A549 (cell line): Measurements from ENCODE around the gene ERLIN1. TPM values are rescaled to one million over a fixed set of nuclear protein-coding genes. Genes with fewer than 3 reads are reported as not detected.

Source experiments
- ATAC-seq, 2 experiments: fragments of 200-7000 bp in 1 of 2; fragments of >200 bp in 1 of 2; cut with Nextera tagmentation in 1 of 2; cut with Tn5 transposase in 1 of 2; 3 replicates each; pipeline versions ENCODE4 v1.8.0 to v1.9.1; 2018 to 2020; ENCODE audit warnings: mild to moderate bottlenecking in 1 of 2, moderate library complexity in 1 of 2
- CTCF ChIA-PET: fragments of 300-600 bp; sonication (Branson Sonifier 250); formaldehyde crosslinking; extraction: SDS; loops from one replicate; lab custom pipeline; 2021; ENCODE audit warnings: antibody characterized with exemption, inconsistent platforms; lab: Yijun Ruan, JAX
- POLR2A ChIA-PET: fragments of 350-600 bp; formaldehyde crosslinking; extraction: SDS; loops from one replicate; lab custom pipeline; 2021; ENCODE audit warnings: antibody characterized with exemption, inconsistent platforms; lab: Yijun Ruan, JAX
- DNase-seq, 2 experiments: peaks; one replicate each; pipeline versions ENCODE4 v3.0.0 to v3.0.0-alpha.2; 2011 to 2016; ENCODE audit warnings: low read depth in 1 of 2, low spot score in 1 of 2
- FAIRE-seq: peaks from 2 replicates; lab custom pipeline; 2011; peaks lifted over from hg19 to GRCh38; lab: Jason Lieb, UNC
- H3K27ac ChIP-seq, 2 experiments: fragments of >200 bp; sonication (Bioruptor Twin); formaldehyde crosslinking; 3 replicates each; pipeline ENCODE4 v1.5.1; 2016 to 2017
- H3K4me1 ChIP-seq: fragments of >200 bp; sonication (Bioruptor Twin); formaldehyde crosslinking; 3 replicates; pipeline ENCODE4 v1.6.1; 2016
- H3K4me2 ChIP-seq: fragments of >200 bp; sonication (Bioruptor Twin); formaldehyde crosslinking; 3 replicates; pipeline ENCODE4 v1.6.1; 2016
- H3K4me3 ChIP-seq: fragments of >200 bp; sonication (Bioruptor Twin); formaldehyde crosslinking; 3 replicates; pipeline ENCODE4 v1.5.1; 2016
- H3K9me3 ChIP-seq: fragments of >200 bp; sonication (Bioruptor Twin); formaldehyde crosslinking; 3 replicates; pipeline ENCODE4 v1.6.1; 2016
- CTCF ChIP-seq: fragments of >200 bp; sonication (Bioruptor Twin); formaldehyde crosslinking; IDR thresholded peaks from 3 replicates; pipeline ENCODE4 v1.5.1; 2016
- FOSL2 ChIP-seq, 2 experiments: fragments of 450-650 bp in 1 of 2; fragments of >200 bp in 1 of 2; sonication (Bioruptor Twin) in 1 of 2; formaldehyde crosslinking; IDR thresholded peaks; 2 replicates each; pipeline versions ENCODE4 v1.5.0 to v1.6.1; 2016 to 2020; ENCODE audit warnings: mild to moderate bottlenecking in 1 of 2, moderate library complexity in 1 of 2
- HOXA7 ChIP-seq: fragments of 250-450 bp; sonication (Bioruptor Pico); IDR thresholded peaks from 2 replicates; pipeline ENCODE4 v1.5.0; 2020; ENCODE audit warnings: mild to moderate bottlenecking, moderate library complexity
- HOXB5 ChIP-seq: fragments of 250-450 bp; sonication (Bioruptor Pico); IDR thresholded peaks from 2 replicates; pipeline ENCODE4 v1.5.0; 2020; ENCODE audit warnings: mild to moderate bottlenecking, moderate library complexity
- JUN ChIP-seq, 2 experiments: fragments of >200 bp; sonication (Bioruptor Twin); formaldehyde crosslinking; IDR thresholded peaks; 2 replicates in 1 of 2; 3 replicates in 1 of 2; pipeline ENCODE4 v1.6.1; 2016 to 2017
- NFE2L2 ChIP-seq: fragments of 150-350 bp; conservative IDR thresholded peaks from 2 replicates; pipeline ENCODE4 v1.6.1; 2014; ENCODE audit warnings: low read length
- NPAS2 ChIP-seq: fragments of 250-450 bp; sonication (Bioruptor Pico); IDR thresholded peaks from 2 replicates; pipeline ENCODE4 v1.8.0; 2022; ENCODE audit warnings: mild to moderate bottlenecking, moderate library complexity, borderline replicate concordance
- RAD21 ChIP-seq, 2 experiments: fragments of >200 bp in 1 of 2; sonication (Bioruptor Twin) in 1 of 2; formaldehyde crosslinking in 1 of 2; IDR thresholded peaks in 1 of 2; conservative IDR thresholded peaks in 1 of 2; 2 replicates in 1 of 2; 3 replicates in 1 of 2; pipeline ENCODE4 v1.6.1; 2012 to 2018; ENCODE audit warnings: inconsistent platforms in 1 of 2
- SMC3 ChIP-seq: fragments of >200 bp; sonication (Bioruptor Twin); formaldehyde crosslinking; IDR thresholded peaks from 3 replicates; pipeline ENCODE4 v1.6.1; 2018; ENCODE audit warnings: inconsistent platforms
- TP53 ChIP-seq: fragments of 250-450 bp; sonication (Bioruptor Pico); IDR thresholded peaks from 2 replicates; pipeline ENCODE4 v1.5.0; 2021; ENCODE audit warnings: mild to moderate bottlenecking, moderate library complexity
- WGBS: methylation state at CpG from one replicate; pipeline ENCODE4 v1.1.6; 2017; ENCODE audit errors: missing lambda C conversion rate; 5-methylcytosine and 5-hydroxymethylcytosine counted together
- polyA plus RNA-seq, 4 experiments: library from polyadenylated mRNA; depleted of rRNA in 3 of 4; stranded (reverse); fragments of >200 nt; fragmentation: RNase III in 1 of 4; extraction: RNeasy Plus Mini Kit Qiagen cat#74134 plus additional on column Dnase treatment in 1 of 4; gene quantifications; 2 replicates in 3 of 4; 3 replicates in 1 of 4; pipeline ENCODE4 v1.2.3, GENCODE V29; 2011 to 2017

Gene ERLIN1
- polyA plus RNA-seq, 2 of the 4 experiments (the other 2 are of a cell fraction): 62.8 to 78.4 TPM

GRCh38 chr10:100100651-100101184 lies 85.1 kb downstream of the ERLIN1 start:
- FAIRE-seq (no peak), DNase-seq (peak; percentile 56 to 65)
- CTCF ChIA-PET: interaction anchor here (0.7 to 1.8 kb wide), 8 partner anchors 8 to 239 kb away, joined by 3 to 5 read pairs (median 3); partner anchors contain the start of gene DNMBP

More at GRCh38 chr10:100100651-100101184, 85.1 kb downstream of the ERLIN1 start:
- Histone ChIP-seq H3K4me2 (peak overlapping the region; percentile 42), H3K4me1 (peaks cover 15% of the 10 kb centered on the region; the same call in 2 of the 3 replicates), H3K27ac (no peak overlapping the region), H3K9me3 (no peaks in the 10 kb centered on the region), H3K4me3 (no peak overlapping the region)
- ATAC-seq: peak; percentile 90 to 94
- peak; percentile 64 for TF ChIP-seq CTCF
- no peak for TF ChIP-seq NFE2L2
- no peak for TF ChIP-seq HOXA7 (CRISPR knock-in tag)
- TF ChIP-seq NPAS2 (CRISPR knock-in tag): no peak
- TF ChIP-seq TP53 (CRISPR knock-in tag): no peak
- TF ChIP-seq FOSL2 (IDR thresholded peaks at IDR 0.05): no peak
- peak; percentile 2; the same call in 1 of the 2 replicates for TF ChIP-seq FOSL2 (CRISPR knock-in tag; IDR thresholded peaks at IDR 0.05)
- TF ChIP-seq SMC3: peak; percentile 48; the same call in 2 of the 3 replicates
- peak; percentile 75 to 86 for TF ChIP-seq RAD21 (conservative IDR thresholded peaks at IDR 0.05 in 1 of 2, IDR thresholded peaks at IDR 0.05 in 1 of 2)
- no peak for TF ChIP-seq HOXB5 (CRISPR knock-in tag)
- TF ChIP-seq JUN (IDR thresholded peaks at IDR 0.05): no peak
- POLR2A ChIA-PET: no interaction called here
- WGBS: 44% methylated on average over 6 of the region's 6 CpGs

Other genes starting within 250 kb of the ERLIN1 start
- gene DNMBP, start 176.1 kb downstream of the ERLIN1 start, polyA plus RNA-seq (2011; rRNA removed): 20.3 and 24.3 TPM in 2 replicates
- gene DNMBP, start 176.1 kb downstream of the ERLIN1 start, polyA plus RNA-seq (2017; fragmentation: RNase III; extraction: RNeasy Plus Mini Kit Qiagen cat#74134 plus additional on column Dnase treatment): 12.6 to 15.3 TPM (median 13.7 TPM) in 3 replicates
- 3.2 TPM in 2 replicates for gene CPN1, start 104.2 kb downstream of the ERLIN1 start, polyA plus RNA-seq (2011; rRNA removed)
- 0.29 to 0.62 TPM (median 0.52 TPM) in 3 replicates for gene CPN1, start 104.2 kb downstream of the ERLIN1 start, polyA plus RNA-seq (2017; fragmentation: RNase III; extraction: RNeasy Plus Mini Kit Qiagen cat#74134 plus additional on column Dnase treatment)
- gene CHUK, start 43.6 kb upstream of the ERLIN1 start, polyA plus RNA-seq (2011; rRNA removed): 33.2 and 44.5 TPM in 2 replicates
- gene CHUK, start 43.6 kb upstream of the ERLIN1 start, polyA plus RNA-seq (2017; fragmentation: RNase III; extraction: RNeasy Plus Mini Kit Qiagen cat#74134 plus additional on column Dnase treatment): 22.6 to 23.5 TPM (median 22.7 TPM) in 3 replicates
- 30.2 and 33.6 TPM in 2 replicates for gene CWF19L1, start 81.6 kb upstream of the ERLIN1 start, polyA plus RNA-seq (2011; rRNA removed)
- gene CWF19L1, start 81.6 kb upstream of the ERLIN1 start, polyA plus RNA-seq (2017; fragmentation: RNase III; extraction: RNeasy Plus Mini Kit Qiagen cat#74134 plus additional on column Dnase treatment): 24.7 to 25.6 TPM (median 24.7 TPM) in 3 replicates
- 56.9 and 91.0 TPM in 2 replicates for gene BLOC1S2, start 100.7 kb upstream of the ERLIN1 start, polyA plus RNA-seq (2011; rRNA removed)
- 87.6 to 90.9 TPM (median 88.5 TPM) in 3 replicates for gene BLOC1S2, start 100.7 kb upstream of the ERLIN1 start, polyA plus RNA-seq (2017; fragmentation: RNase III; extraction: RNeasy Plus Mini Kit Qiagen cat#74134 plus additional on column Dnase treatment)
- 0.06 and 0.26 TPM in 2 replicates for gene PKD2L1, start 144.2 kb upstream of the ERLIN1 start, polyA plus RNA-seq (2011; rRNA removed)
- 0.08 to 0.11 TPM (median 0.10 TPM) in 3 replicates for gene PKD2L1, start 144.2 kb upstream of the ERLIN1 start, polyA plus RNA-seq (2017; fragmentation: RNase III; extraction: RNeasy Plus Mini Kit Qiagen cat#74134 plus additional on column Dnase treatment)
- 329 and 348 TPM in 2 replicates for gene SCD, start 161.2 kb upstream of the ERLIN1 start, polyA plus RNA-seq (2011; rRNA removed)
- 157 to 496 TPM (median 416 TPM) in 3 replicates for gene SCD, start 161.2 kb upstream of the ERLIN1 start, polyA plus RNA-seq (2017; fragmentation: RNase III; extraction: RNeasy Plus Mini Kit Qiagen cat#74134 plus additional on column Dnase treatment)